ENCODE data around the gene NIPAL4.

DNA sequence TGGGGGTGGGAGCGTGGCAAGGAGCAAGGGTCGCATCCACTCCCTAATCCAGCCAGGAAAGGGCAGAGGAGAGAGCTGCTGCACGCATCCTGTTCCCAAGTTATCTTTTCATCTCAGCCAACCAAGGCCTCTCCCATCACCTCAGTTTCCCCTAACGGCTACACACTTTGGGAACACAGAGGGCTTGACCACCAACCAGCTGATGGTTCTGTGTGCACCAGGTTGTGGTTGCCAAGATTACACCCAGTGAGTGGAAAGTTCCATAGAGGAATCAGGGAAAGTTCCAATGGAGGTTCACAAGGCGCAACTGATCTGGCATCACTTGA is 61.7 kb downstream of the NIPAL4 start:
- TF ChIP-seq EZH2phosphoT487 (IDR thresholded peaks at IDR 0.05; ENCODE audit: borderline replicate concordance, low read length) (no peak), CTCF (IDR thresholded peaks at IDR 0.05; ENCODE audit: low read depth, low read length, poor library complexity, severe bottlenecking) (no peak)

All from DOHH2 (cell line).